HepG2 (cell line): ENCODE measurements around the gene SMC1A. TPM values are rescaled to one million over a fixed set of nuclear protein-coding genes. Genes with fewer than 3 reads are reported as not detected.

Experiments
- CENPT ChIP-seq: sonication (generic); formaldehyde crosslinking; IDR thresholded peaks from 2 replicates; pipeline ENCODE4 v1.8.0; 2022; ENCODE audit warnings: low read depth, mild to moderate bottlenecking, moderate library complexity, missing genetic modification reagents
- HMG20B ChIP-seq: conservative IDR thresholded peaks from 2 replicates; pipeline ENCODE4 v1.6.1; 2016; ENCODE audit warnings: missing genetic modification reagents, missing compliant biosample characterization
- NKX3-1 ChIP-seq: sonication (generic); formaldehyde crosslinking; IDR thresholded peaks from 2 replicates; pipeline ENCODE4 v1.5.0; 2020; ENCODE audit warnings: missing genetic modification reagents
- PHF8 ChIP-seq: sonication (generic); formaldehyde crosslinking; IDR thresholded peaks from 2 replicates; pipeline ENCODE4 v1.5.0; 2020; ENCODE audit warnings: missing genetic modification reagents
- TCF12 ChIP-seq, 2 experiments: fragments of 450-650 bp in 1 of 2; sonication (generic) in 1 of 2; formaldehyde crosslinking in 1 of 2; IDR thresholded peaks; 2 replicates each; pipeline versions ENCODE4 v1.6.1 to v1.8.0; 2017 to 2022; ENCODE audit warnings: antibody characterized with exemption in 1 of 2, mild to moderate bottlenecking in 1 of 2, missing genetic modification reagents in 1 of 2, moderate library complexity in 1 of 2
- ZSCAN12 ChIP-seq: sonication (generic); formaldehyde crosslinking; IDR thresholded peaks from 2 replicates; pipeline ENCODE4 v1.9.0; 2021; ENCODE audit warnings: mild to moderate bottlenecking, missing genetic modification reagents
- polyA plus RNA-seq, 8 experiments: library from polyadenylated mRNA; depleted of rRNA in 3 of 8; stranded (reverse) in 7 of 8; unstranded in 1 of 8; fragments of >200 nt; fragmentation: Illumina TruSeq in 4 of 8; extraction: Trizol in 4 of 8; gene quantifications; 2 replicates each; pipeline versions ENCODE4 v1.2.1 to v1.2.3, GENCODE V29; 2011 to 2016; ENCODE audit warnings: low read depth in 4 of 8, missing spikeins in 1 of 8, mixed read lengths in 1 of 8; ENCODE audit not compliant: insufficient read depth in 1 of 8
- total RNA-seq, 5 experiments: library from RNA; depleted of rRNA; stranded (reverse); fragments of >200 nt; fragmentation: Illumina TruSeq; extraction: Trizol; gene quantifications; 2 replicates each; pipeline ENCODE4 v1.2.3, GENCODE V29; 2016; ENCODE audit warnings: low read depth in 1 of 5
- TF ChIP-seq, protein P1 (sequence below): sonication (generic); formaldehyde crosslinking; IDR thresholded peaks from 2 replicates; pipeline ENCODE4 v1.5.1; 2020; ENCODE audit warnings: mild to moderate bottlenecking, missing genetic modification reagents, moderate library complexity
- TF ChIP-seq, protein P2 (sequence below): sonication (generic); formaldehyde crosslinking; IDR thresholded peaks from 2 replicates; pipeline ENCODE4 v1.5.0; 2020; ENCODE audit warnings: missing genetic modification reagents
- TF ChIP-seq, protein P3 (sequence below): sonication (generic); formaldehyde crosslinking; conservative IDR thresholded peaks from 2 replicates; pipeline ENCODE4 v1.4.0; 2020; ENCODE audit warnings: mild to moderate bottlenecking, missing genetic modification reagents, moderate library complexity
- TF ChIP-seq, protein P4 (sequence below): sonication (generic); formaldehyde crosslinking; IDR thresholded peaks from 2 replicates; pipeline ENCODE4 v1.5.1; 2020; ENCODE audit warnings: mild to moderate bottlenecking, missing genetic modification reagents, moderate library complexity
- TF ChIP-seq, protein P5 (sequence below): sonication (generic); formaldehyde crosslinking; IDR thresholded peaks from 2 replicates; pipeline ENCODE4 v1.4.0; 2020; ENCODE audit warnings: missing genetic modification reagents, mild to moderate bottlenecking, borderline replicate concordance

Gene SMC1A
- total and polyA plus RNA-seq, 2 of the 13 experiments (the other 11 are each of a cell fraction or from before 2014, with no cell fraction given): 9.4 to 46.6 TPM

DNA sequence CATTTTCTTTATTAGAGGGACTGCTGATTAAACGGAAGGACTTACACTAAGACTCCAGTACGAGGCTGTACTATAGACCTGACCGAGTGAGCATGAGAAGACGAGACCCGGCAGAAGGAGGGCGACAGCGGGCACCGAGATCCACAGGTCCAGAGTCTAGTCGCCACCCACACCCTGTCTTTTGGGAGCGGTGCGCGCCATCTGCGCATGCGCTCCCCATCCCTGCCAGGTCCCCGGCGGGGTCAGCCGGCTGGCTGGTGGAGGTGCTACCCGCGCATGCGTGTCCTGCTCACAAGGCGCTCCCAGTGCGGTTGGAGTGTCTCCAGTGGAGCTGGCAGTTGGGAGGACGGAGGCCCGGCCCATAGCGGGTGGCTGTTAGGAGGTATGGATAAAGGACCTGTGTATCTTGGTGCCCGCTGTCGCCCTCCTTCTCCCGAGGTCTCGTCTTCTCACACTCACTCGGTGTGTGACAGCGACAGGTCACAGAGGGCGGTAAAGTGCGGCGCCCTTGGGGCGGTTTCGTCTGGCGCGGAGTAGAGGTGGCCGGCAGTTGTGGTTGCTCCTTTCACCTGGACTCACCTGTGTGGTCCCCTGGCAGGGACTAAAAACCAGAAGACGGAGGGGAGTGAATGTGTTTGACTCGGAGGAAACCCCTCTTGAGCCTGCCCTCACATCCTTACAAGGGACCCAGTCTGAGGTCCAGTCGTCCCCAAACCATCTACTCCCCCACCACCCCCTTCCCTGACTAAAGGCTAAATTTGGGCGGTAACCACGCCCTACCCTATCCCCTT lies 19.3 kb upstream of the SMC1A start (continued):
- TF ChIP-seq, protein P1, sequence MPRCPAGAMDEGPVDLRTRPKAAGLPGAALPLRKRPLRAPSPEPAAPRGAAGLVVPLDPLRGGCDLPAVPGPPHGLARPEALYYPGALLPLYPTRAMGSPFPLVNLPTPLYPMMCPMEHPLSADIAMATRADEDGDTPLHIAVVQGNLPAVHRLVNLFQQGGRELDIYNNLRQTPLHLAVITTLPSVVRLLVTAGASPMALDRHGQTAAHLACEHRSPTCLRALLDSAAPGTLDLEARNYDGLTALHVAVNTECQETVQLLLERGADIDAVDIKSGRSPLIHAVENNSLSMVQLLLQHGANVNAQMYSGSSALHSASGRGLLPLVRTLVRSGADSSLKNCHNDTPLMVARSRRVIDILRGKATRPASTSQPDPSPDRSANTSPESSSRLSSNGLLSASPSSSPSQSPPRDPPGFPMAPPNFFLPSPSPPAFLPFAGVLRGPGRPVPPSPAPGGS (CRISPR knock-in tag): no peak
- TF ChIP-seq, protein P2, sequence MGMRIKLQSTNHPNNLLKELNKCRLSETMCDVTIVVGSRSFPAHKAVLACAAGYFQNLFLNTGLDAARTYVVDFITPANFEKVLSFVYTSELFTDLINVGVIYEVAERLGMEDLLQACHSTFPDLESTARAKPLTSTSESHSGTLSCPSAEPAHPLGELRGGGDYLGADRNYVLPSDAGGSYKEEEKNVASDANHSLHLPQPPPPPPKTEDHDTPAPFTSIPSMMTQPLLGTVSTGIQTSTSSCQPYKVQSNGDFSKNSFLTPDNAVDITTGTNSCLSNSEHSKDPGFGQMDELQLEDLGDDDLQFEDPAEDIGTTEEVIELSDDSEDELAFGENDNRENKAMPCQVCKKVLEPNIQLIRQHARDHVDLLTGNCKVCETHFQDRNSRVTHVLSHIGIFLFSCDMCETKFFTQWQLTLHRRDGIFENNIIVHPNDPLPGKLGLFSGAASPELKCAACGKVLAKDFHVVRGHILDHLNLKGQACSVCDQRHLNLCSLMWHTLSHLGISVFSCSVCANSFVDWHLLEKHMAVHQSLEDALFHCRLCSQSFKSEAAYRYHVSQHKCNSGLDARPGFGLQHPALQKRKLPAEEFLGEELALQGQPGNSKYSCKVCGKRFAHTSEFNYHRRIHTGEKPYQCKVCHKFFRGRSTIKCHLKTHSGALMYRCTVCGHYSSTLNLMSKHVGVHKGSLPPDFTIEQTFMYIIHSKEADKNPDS (CRISPR knock-in tag): no peak
- TF ChIP-seq ZSCAN12 (CRISPR knock-in tag) (no peak), PHF8 (CRISPR knock-in tag) (peak; percentile 33; the same call in 1 of the 2 replicates), HMG20B (CRISPR knock-in tag) (no peak), CENPT (no peak), TCF12 (IDR thresholded peaks at IDR 0.05) (no peak), TCF12 (CRISPR knock-in tag; IDR thresholded peaks at IDR 0.05) (no peak), NKX3-1 (CRISPR knock-in tag) (no peak)
- TF ChIP-seq, protein P3, sequence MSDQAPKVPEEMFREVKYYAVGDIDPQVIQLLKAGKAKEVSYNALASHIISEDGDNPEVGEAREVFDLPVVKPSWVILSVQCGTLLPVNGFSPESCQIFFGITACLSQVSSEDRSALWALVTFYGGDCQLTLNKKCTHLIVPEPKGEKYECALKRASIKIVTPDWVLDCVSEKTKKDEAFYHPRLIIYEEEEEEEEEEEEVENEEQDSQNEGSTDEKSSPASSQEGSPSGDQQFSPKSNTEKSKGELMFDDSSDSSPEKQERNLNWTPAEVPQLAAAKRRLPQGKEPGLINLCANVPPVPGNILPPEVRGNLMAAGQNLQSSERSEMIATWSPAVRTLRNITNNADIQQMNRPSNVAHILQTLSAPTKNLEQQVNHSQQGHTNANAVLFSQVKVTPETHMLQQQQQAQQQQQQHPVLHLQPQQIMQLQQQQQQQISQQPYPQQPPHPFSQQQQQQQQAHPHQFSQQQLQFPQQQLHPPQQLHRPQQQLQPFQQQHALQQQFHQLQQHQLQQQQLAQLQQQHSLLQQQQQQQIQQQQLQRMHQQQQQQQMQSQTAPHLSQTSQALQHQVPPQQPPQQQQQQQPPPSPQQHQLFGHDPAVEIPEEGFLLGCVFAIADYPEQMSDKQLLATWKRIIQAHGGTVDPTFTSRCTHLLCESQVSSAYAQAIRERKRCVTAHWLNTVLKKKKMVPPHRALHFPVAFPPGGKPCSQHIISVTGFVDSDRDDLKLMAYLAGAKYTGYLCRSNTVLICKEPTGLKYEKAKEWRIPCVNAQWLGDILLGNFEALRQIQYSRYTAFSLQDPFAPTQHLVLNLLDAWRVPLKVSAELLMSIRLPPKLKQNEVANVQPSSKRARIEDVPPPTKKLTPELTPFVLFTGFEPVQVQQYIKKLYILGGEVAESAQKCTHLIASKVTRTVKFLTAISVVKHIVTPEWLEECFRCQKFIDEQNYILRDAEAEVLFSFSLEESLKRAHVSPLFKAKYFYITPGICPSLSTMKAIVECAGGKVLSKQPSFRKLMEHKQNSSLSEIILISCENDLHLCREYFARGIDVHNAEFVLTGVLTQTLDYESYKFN (CRISPR knock-in tag): no peak
- TF ChIP-seq, protein P4, sequence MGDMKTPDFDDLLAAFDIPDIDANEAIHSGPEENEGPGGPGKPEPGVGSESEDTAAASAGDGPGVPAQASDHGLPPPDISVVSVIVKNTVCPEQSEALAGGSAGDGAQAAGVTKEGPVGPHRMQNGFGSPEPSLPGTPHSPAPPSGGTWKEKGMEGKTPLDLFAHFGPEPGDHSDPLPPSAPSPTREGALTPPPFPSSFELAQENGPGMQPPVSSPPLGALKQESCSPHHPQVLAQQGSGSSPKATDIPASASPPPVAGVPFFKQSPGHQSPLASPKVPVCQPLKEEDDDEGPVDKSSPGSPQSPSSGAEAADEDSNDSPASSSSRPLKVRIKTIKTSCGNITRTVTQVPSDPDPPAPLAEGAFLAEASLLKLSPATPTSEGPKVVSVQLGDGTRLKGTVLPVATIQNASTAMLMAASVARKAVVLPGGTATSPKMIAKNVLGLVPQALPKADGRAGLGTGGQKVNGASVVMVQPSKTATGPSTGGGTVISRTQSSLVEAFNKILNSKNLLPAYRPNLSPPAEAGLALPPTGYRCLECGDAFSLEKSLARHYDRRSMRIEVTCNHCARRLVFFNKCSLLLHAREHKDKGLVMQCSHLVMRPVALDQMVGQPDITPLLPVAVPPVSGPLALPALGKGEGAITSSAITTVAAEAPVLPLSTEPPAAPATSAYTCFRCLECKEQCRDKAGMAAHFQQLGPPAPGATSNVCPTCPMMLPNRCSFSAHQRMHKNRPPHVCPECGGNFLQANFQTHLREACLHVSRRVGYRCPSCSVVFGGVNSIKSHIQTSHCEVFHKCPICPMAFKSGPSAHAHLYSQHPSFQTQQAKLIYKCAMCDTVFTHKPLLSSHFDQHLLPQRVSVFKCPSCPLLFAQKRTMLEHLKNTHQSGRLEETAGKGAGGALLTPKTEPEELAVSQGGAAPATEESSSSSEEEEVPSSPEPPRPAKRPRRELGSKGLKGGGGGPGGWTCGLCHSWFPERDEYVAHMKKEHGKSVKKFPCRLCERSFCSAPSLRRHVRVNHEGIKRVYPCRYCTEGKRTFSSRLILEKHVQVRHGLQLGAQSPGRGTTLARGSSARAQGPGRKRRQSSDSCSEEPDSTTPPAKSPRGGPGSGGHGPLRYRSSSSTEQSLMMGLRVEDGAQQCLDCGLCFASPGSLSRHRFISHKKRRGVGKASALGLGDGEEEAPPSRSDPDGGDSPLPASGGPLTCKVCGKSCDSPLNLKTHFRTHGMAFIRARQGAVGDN: peak; percentile 65
- TF ChIP-seq, protein P5, sequence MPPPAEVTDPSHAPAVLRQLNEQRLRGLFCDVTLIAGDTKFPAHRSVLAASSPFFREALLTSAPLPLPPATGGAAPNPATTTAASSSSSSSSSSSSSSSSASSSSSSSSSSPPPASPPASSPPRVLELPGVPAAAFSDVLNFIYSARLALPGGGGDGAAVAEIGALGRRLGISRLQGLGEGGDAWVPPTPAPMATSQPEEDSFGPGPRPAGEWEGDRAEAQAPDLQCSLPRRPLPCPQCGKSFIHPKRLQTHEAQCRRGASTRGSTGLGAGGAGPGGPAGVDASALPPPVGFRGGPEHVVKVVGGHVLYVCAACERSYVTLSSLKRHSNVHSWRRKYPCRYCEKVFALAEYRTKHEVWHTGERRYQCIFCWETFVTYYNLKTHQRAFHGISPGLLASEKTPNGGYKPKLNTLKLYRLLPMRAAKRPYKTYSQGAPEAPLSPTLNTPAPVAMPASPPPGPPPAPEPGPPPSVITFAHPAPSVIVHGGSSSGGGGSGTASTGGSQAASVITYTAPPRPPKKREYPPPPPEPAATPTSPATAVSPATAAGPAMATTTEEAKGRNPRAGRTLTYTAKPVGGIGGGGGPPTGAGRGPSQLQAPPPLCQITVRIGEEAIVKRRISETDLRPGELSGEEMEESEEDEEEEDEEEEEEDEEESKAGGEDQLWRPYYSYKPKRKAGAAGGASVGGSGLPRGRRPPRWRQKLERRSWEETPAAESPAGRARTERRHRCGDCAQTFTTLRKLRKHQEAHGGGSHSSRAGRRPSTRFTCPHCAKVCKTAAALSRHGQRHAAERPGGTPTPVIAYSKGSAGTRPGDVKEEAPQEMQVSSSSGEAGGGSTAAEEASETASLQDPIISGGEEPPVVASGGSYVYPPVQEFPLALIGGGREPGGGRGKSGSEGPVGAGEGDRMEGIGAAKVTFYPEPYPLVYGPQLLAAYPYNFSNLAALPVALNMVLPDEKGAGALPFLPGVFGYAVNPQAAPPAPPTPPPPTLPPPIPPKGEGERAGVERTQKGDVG (CRISPR knock-in tag): no peak
